OCI-LY7 (cell line): ENCODE measurements around the gene OR5AU1.

Source experiments
- CTCF ChIP-seq: fragments of 200-600 bp; sonication (generic); conservative IDR thresholded peaks from 2 replicates; pipeline ENCODE4 v1.5.1; 2014; ENCODE audit warnings: mild to moderate bottlenecking, antibody characterized with exemption, low read length, moderate library complexity, mixed read lengths
- EZH2phosphoT487 ChIP-seq: fragments of 200-600 bp; sonication (generic); IDR thresholded peaks from 2 replicates; pipeline ENCODE4 v1.6.1; 2018; ENCODE audit warnings: low read depth, borderline replicate concordance, mild to moderate bottlenecking, mixed run types, antibody characterized with exemption, low read length, moderate library complexity, mixed read lengths

- no peak for TF ChIP-seq CTCF
- TF ChIP-seq EZH2phosphoT487: no peak
Measured at GRCh38 chr14:21202463-21203358, 46.8 kb upstream of the OR5AU1 start.
